Iris pigment epithelial cell (primary cell): ENCODE measurements around the gene DECR2.
"Not testable (repeated sequence)": the region's sequence is repeated elsewhere in the genome, so short reads cannot be mapped to it uniquely, and the experiment has no call there.

Source experiments
- DNase-seq: peaks from one replicate; pipeline ENCODE4 v3.0.0-alpha.2; 2011; ENCODE audit warnings: low read depth

DECR2 gene

GRCh38 chr16:400061-400591 lies 1.6 kb upstream of the DECR2 start:
- DNase-seq: no peak

GRCh38 chr16:404971-405486 lies 3.3 kb downstream of the DECR2 start:
- no peak for DNase-seq

- no peak for DNase-seq
Observed at GRCh38 chr16:405548-406506, 4.1 kb downstream of the DECR2 start.

- no peak for DNase-seq
Observed at GRCh38 chr16:407253-407652, 5.6 kb downstream of the DECR2 start.

GRCh38 chr16:410516-411178 lies 9.0 kb downstream of the DECR2 start:
- no peak for DNase-seq

GRCh38 chr16:411576-412265 lies 10.0 kb downstream of the DECR2 start:
- DNase-seq: no peak

- DNase-seq: no peak
Observed at GRCh38 chr16:414395-415169, 12.9 kb downstream of the DECR2 start.

- not testable (repeated sequence) for DNase-seq
Observed at GRCh38 chr16:415170-415498, 13.4 kb downstream of the DECR2 start.

- not testable (repeated sequence) for DNase-seq
Observed at GRCh38 chr16:422179-422578, 20.5 kb downstream of the DECR2 start.

- DNase-seq: peak; percentile 95
Observed at GRCh38 chr16:424033-424622, 22.4 kb downstream of the DECR2 start.

- no peak for DNase-seq
Observed at GRCh38 chr16:424623-425081, 23.0 kb downstream of the DECR2 start.

- peak; percentile 76 for DNase-seq
Observed at GRCh38 chr16:425082-425718, 23.5 kb downstream of the DECR2 start, which contains the start of gene RAB11FIP3. RAB11FIP3 (plus strand) TSS chr16:425649; CDS start chr16:426007, 358 bp downstream.

- no peak for DNase-seq
Observed at GRCh38 chr16:425740-426114, 24.0 kb downstream of the DECR2 start.

GRCh38 chr16:426115-426905 lies 24.6 kb downstream of the DECR2 start:
- DNase-seq: peak; percentile 28

GRCh38 chr16:426906-427249 lies 25.2 kb downstream of the DECR2 start:
- DNase-seq: no peak

GRCh38 chr16:427250-427649 lies 25.6 kb downstream of the DECR2 start:
- DNase-seq: no peak

- DNase-seq: no peak
Observed at GRCh38 chr16:430904-431303, 29.2 kb downstream of the DECR2 start.

GRCh38 chr16:440627-441026 lies 38.9 kb downstream of the DECR2 start:
- no peak for DNase-seq

GRCh38 chr16:441447-441846 lies 39.8 kb downstream of the DECR2 start:
- DNase-seq: no peak

- DNase-seq: peak; percentile 30
Observed at GRCh38 chr16:442976-443375, 41.3 kb downstream of the DECR2 start.
